ENCODE measurements around the gene CHST12.
"Not testable (repeated sequence)": the region's sequence is repeated elsewhere in the genome, so short reads cannot be mapped to it uniquely, and the experiment has no call there.

Gene CHST12

GRCh38 chr7:2403014-2403717, at the start of gene CHST12:
CHST12 (plus strand) TSS chr7:2403611; CDS start chr7:2432640, 29,029 bp downstream.
- DNase-seq: peak; percentile 93

GRCh38 chr7:2353936-2354185, 49.5 kb upstream of the CHST12 start:
- DNase-seq: peak; percentile 86

- peak; percentile 93 for DNase-seq
Measured at GRCh38 chr7:2354186-2354938, 49.0 kb upstream of the CHST12 start, which contains the start of gene EIF3B. EIF3B (plus strand) TSS chr7:2354827; CDS start chr7:2354922, 95 bp downstream.

- DNase-seq: no peak
Measured at GRCh38 chr7:2354939-2355704, 48.3 kb upstream of the CHST12 start.

GRCh38 chr7:2355705-2356008, 47.8 kb upstream of the CHST12 start:
- no peak for DNase-seq

- no peak for DNase-seq
Measured at GRCh38 chr7:2357165-2357564, 46.2 kb upstream of the CHST12 start.

GRCh38 chr7:2357571-2357970, 45.8 kb upstream of the CHST12 start:
- no peak for DNase-seq

- DNase-seq: no peak
Measured at GRCh38 chr7:2358968-2359527, 44.4 kb upstream of the CHST12 start.

GRCh38 chr7:2359610-2360009, 43.8 kb upstream of the CHST12 start:
- no peak for DNase-seq

GRCh38 chr7:2360796-2361195, 42.6 kb upstream of the CHST12 start:
- DNase-seq: no peak

- DNase-seq: no peak
Measured at GRCh38 chr7:2362385-2363088, 40.9 kb upstream of the CHST12 start.

- no peak for DNase-seq
Measured at GRCh38 chr7:2369139-2369538, 34.3 kb upstream of the CHST12 start.

- no peak for DNase-seq
Measured at GRCh38 chr7:2371329-2371728, 32.1 kb upstream of the CHST12 start.

- no peak for DNase-seq
Measured at GRCh38 chr7:2372724-2373123, 30.7 kb upstream of the CHST12 start.

- no peak for DNase-seq
Measured at GRCh38 chr7:2373124-2373556, 30.3 kb upstream of the CHST12 start.

GRCh38 chr7:2373646-2374045, 29.8 kb upstream of the CHST12 start:
- DNase-seq: no peak

GRCh38 chr7:2374401-2374800, 29.0 kb upstream of the CHST12 start:
- no peak for DNase-seq

- DNase-seq: no peak
Measured at GRCh38 chr7:2374830-2375728, 28.3 kb upstream of the CHST12 start.

- DNase-seq: no peak
Measured at GRCh38 chr7:2376351-2377154, 26.9 kb upstream of the CHST12 start.

GRCh38 chr7:2377492-2377891, 25.9 kb upstream of the CHST12 start:
- not testable (repeated sequence) for DNase-seq

- not testable (repeated sequence) for DNase-seq
Measured at GRCh38 chr7:2378125-2378524, 25.3 kb upstream of the CHST12 start.
